A549 (cell line): Measurements from ENCODE around the gene PINK1. TPM values are rescaled to one million over a fixed set of nuclear protein-coding genes. Genes with fewer than 3 reads are reported as not detected.

Experiments
- ATAC-seq, 2 experiments: fragments of 200-7000 bp in 1 of 2; fragments of >200 bp in 1 of 2; cut with Nextera tagmentation in 1 of 2; cut with Tn5 transposase in 1 of 2; 3 replicates each; pipeline versions ENCODE4 v1.8.0 to v1.9.1; 2018 to 2020; ENCODE audit warnings: mild to moderate bottlenecking in 1 of 2, moderate library complexity in 1 of 2
- CTCF ChIA-PET: fragments of 300-600 bp; sonication (Branson Sonifier 250); formaldehyde crosslinking; extraction: SDS; loops from one replicate; lab custom pipeline; 2021; ENCODE audit warnings: antibody characterized with exemption, inconsistent platforms; lab: Yijun Ruan, JAX
- POLR2A ChIA-PET: fragments of 350-600 bp; formaldehyde crosslinking; extraction: SDS; loops from one replicate; lab custom pipeline; 2021; ENCODE audit warnings: antibody characterized with exemption, inconsistent platforms; lab: Yijun Ruan, JAX
- DNase-seq, 2 experiments: peaks; one replicate each; pipeline versions ENCODE4 v3.0.0 to v3.0.0-alpha.2; 2011 to 2016; ENCODE audit warnings: low read depth in 1 of 2, low spot score in 1 of 2
- FAIRE-seq: peaks from 2 replicates; lab custom pipeline; 2011; peaks lifted over from hg19 to GRCh38; lab: Jason Lieb, UNC
- H3K27ac ChIP-seq, 2 experiments: fragments of >200 bp; sonication (Bioruptor Twin); formaldehyde crosslinking; 3 replicates each; pipeline ENCODE4 v1.5.1; 2016 to 2017
- H3K4me1 ChIP-seq: fragments of >200 bp; sonication (Bioruptor Twin); formaldehyde crosslinking; 3 replicates; pipeline ENCODE4 v1.6.1; 2016
- H3K4me2 ChIP-seq: fragments of >200 bp; sonication (Bioruptor Twin); formaldehyde crosslinking; 3 replicates; pipeline ENCODE4 v1.6.1; 2016
- H3K4me3 ChIP-seq: fragments of >200 bp; sonication (Bioruptor Twin); formaldehyde crosslinking; 3 replicates; pipeline ENCODE4 v1.5.1; 2016
- H3K9me3 ChIP-seq: fragments of >200 bp; sonication (Bioruptor Twin); formaldehyde crosslinking; 3 replicates; pipeline ENCODE4 v1.6.1; 2016
- BHLHE40 ChIP-seq: IDR thresholded peaks from 2 replicates; pipeline ENCODE4 v1.6.1; 2012; ENCODE audit warnings: low read depth, low read length, inconsistent platforms
- CBX8 ChIP-seq: fragments of 200-600 bp; sonication (generic); IDR thresholded peaks from 2 replicates; pipeline ENCODE4 v1.6.1; 2016
- CEBPB ChIP-seq, 2 experiments: fragments of >200 bp in 1 of 2; sonication (Bioruptor Twin) in 1 of 2; formaldehyde crosslinking in 1 of 2; IDR thresholded peaks; 2 replicates each; pipeline ENCODE4 v1.6.1; 2012 to 2016
- CTCF ChIP-seq: fragments of >200 bp; sonication (Bioruptor Twin); formaldehyde crosslinking; IDR thresholded peaks from 3 replicates; pipeline ENCODE4 v1.5.1; 2016
- E2F6 ChIP-seq: IDR thresholded peaks from 2 replicates; pipeline ENCODE4 v1.6.1; 2012; ENCODE audit warnings: low read depth, borderline replicate concordance
- EHF ChIP-seq: fragments of 250-450 bp; sonication (Bioruptor Pico); IDR thresholded peaks from 2 replicates; pipeline ENCODE4 v1.5.0; 2020; ENCODE audit warnings: mild to moderate bottlenecking
- FOSB ChIP-seq: fragments of 250-450 bp; sonication (Bioruptor Pico); IDR thresholded peaks from 2 replicates; pipeline ENCODE4 v1.5.0; 2020; ENCODE audit warnings: mild to moderate bottlenecking, moderate library complexity
- FOSL2 ChIP-seq, 2 experiments: fragments of 450-650 bp in 1 of 2; fragments of >200 bp in 1 of 2; sonication (Bioruptor Twin) in 1 of 2; formaldehyde crosslinking; IDR thresholded peaks; 2 replicates each; pipeline versions ENCODE4 v1.5.0 to v1.6.1; 2016 to 2020; ENCODE audit warnings: mild to moderate bottlenecking in 1 of 2, moderate library complexity in 1 of 2
- GATA3 ChIP-seq: IDR thresholded peaks from 2 replicates; pipeline ENCODE4 v1.6.1; 2012; ENCODE audit warnings: borderline replicate concordance
- HDAC2 ChIP-seq: fragments of 200-600 bp; sonication (generic); IDR thresholded peaks from 2 replicates; pipeline ENCODE4 v1.6.1; 2016
- HES2 ChIP-seq: fragments of >200 bp; sonication (Bioruptor Twin); formaldehyde crosslinking; IDR thresholded peaks from 2 replicates; pipeline ENCODE4 v1.6.1; 2016
- HMGXB4 ChIP-seq: fragments of 250-450 bp; sonication (Bioruptor Pico); IDR thresholded peaks from 2 replicates; pipeline ENCODE4 v1.5.0; 2021; ENCODE audit warnings: mild to moderate bottlenecking, moderate library complexity, borderline replicate concordance
- HOXA7 ChIP-seq: fragments of 250-450 bp; sonication (Bioruptor Pico); IDR thresholded peaks from 2 replicates; pipeline ENCODE4 v1.5.0; 2020; ENCODE audit warnings: mild to moderate bottlenecking, moderate library complexity
- HOXB5 ChIP-seq: fragments of 250-450 bp; sonication (Bioruptor Pico); IDR thresholded peaks from 2 replicates; pipeline ENCODE4 v1.5.0; 2020; ENCODE audit warnings: mild to moderate bottlenecking, moderate library complexity
- JUN ChIP-seq, 2 experiments: fragments of >200 bp; sonication (Bioruptor Twin); formaldehyde crosslinking; IDR thresholded peaks; 2 replicates in 1 of 2; 3 replicates in 1 of 2; pipeline ENCODE4 v1.6.1; 2016 to 2017
- KDM5A ChIP-seq: fragments of 200-600 bp; sonication (generic); IDR thresholded peaks from 2 replicates; pipeline ENCODE4 v1.6.1; 2016; ENCODE audit warnings: antibody characterized with exemption, mild to moderate bottlenecking
- MAZ ChIP-seq: fragments of 150-350 bp; IDR thresholded peaks from 2 replicates; pipeline ENCODE4 v1.6.1; 2014; ENCODE audit warnings: antibody characterized with exemption, low read depth, low read length, borderline replicate concordance
- MYC ChIP-seq: IDR thresholded peaks from 2 replicates; pipeline ENCODE4 v1.6.1; 2012; ENCODE audit warnings: mild to moderate bottlenecking, inconsistent platforms, low read length, improper control_type of control experiment, borderline replicate concordance
- NR3C1 ChIP-seq: fragments of >200 bp; sonication (Bioruptor Twin); formaldehyde crosslinking; IDR thresholded peaks from 3 replicates; pipeline ENCODE4 v1.6.1; 2017
- PBX3 ChIP-seq: IDR thresholded peaks from 2 replicates; pipeline ENCODE4 v1.6.1; 2012
- POLR2A ChIP-seq: IDR thresholded peaks from 2 replicates; pipeline ENCODE4 v1.6.1; 2012; ENCODE audit warnings: mild to moderate bottlenecking, low read length
- POLR2AphosphoS2 ChIP-seq: conservative IDR thresholded peaks from 2 replicates; pipeline ENCODE4 v1.6.1; 2012; ENCODE audit warnings: low read length, improper control_type of control experiment, inconsistent platforms
- RAD21 ChIP-seq, 2 experiments: fragments of >200 bp in 1 of 2; sonication (Bioruptor Twin) in 1 of 2; formaldehyde crosslinking in 1 of 2; IDR thresholded peaks in 1 of 2; conservative IDR thresholded peaks in 1 of 2; 2 replicates in 1 of 2; 3 replicates in 1 of 2; pipeline ENCODE4 v1.6.1; 2012 to 2018; ENCODE audit warnings: inconsistent platforms in 1 of 2
- RARB ChIP-seq: fragments of 250-450 bp; sonication (Bioruptor Pico); IDR thresholded peaks from 2 replicates; pipeline ENCODE4 v1.8.0; 2021; ENCODE audit warnings: mild to moderate bottlenecking, moderate library complexity
- RCOR1 ChIP-seq: fragments of 150-350 bp; IDR thresholded peaks from 2 replicates; pipeline ENCODE4 v1.6.1; 2014; ENCODE audit warnings: antibody characterized with exemption, low read length, low read depth
- SMC3 ChIP-seq: fragments of >200 bp; sonication (Bioruptor Twin); formaldehyde crosslinking; IDR thresholded peaks from 3 replicates; pipeline ENCODE4 v1.6.1; 2018; ENCODE audit warnings: inconsistent platforms
- SREBF2 ChIP-seq: fragments of 450-650 bp; IDR thresholded peaks from 2 replicates; pipeline ENCODE4 v1.6.1; 2014; ENCODE audit warnings: mild to moderate bottlenecking, moderate library complexity
- ZFP36 ChIP-seq: fragments of 450-650 bp; IDR thresholded peaks from 2 replicates; pipeline ENCODE4 v1.6.1; 2014; ENCODE audit warnings: borderline replicate concordance; ENCODE audit not compliant: partially characterized antibody
- WGBS: methylation state at CpG from one replicate; pipeline ENCODE4 v1.1.6; 2017; ENCODE audit errors: missing lambda C conversion rate; 5-methylcytosine and 5-hydroxymethylcytosine counted together
- polyA plus RNA-seq, 4 experiments: library from polyadenylated mRNA; depleted of rRNA in 3 of 4; stranded (reverse); fragments of >200 nt; fragmentation: RNase III in 1 of 4; extraction: RNeasy Plus Mini Kit Qiagen cat#74134 plus additional on column Dnase treatment in 1 of 4; gene quantifications; 2 replicates in 3 of 4; 3 replicates in 1 of 4; pipeline ENCODE4 v1.2.3, GENCODE V29; 2011 to 2017

PINK1 gene
- polyA plus RNA-seq, 2 of the 4 experiments (the other 2 are of a cell fraction), result 18.9 to 51.4 TPM

GRCh38 chr1:20640183-20640597, 6.9 kb downstream of the PINK1 start:
- Histone ChIP-seq H3K4me2 (no peak overlapping the region), H3K27ac (no peak overlapping the region), H3K9me3 (no peaks in the 10 kb centered on the region), H3K4me3 (no peak overlapping the region), H3K4me1 (peaks cover 3% of the 10 kb centered on the region; the same call in 1 of the 3 replicates)
- ATAC-seq (peak; percentile 83 to 85; a peak in 5 of 6 replicates), DNase-seq (peak; percentile 45 to 54), FAIRE-seq (no peak)
- 14% methylated on average over 6 of the region's 6 CpGs for WGBS
- ChIA-PET CTCF (interaction anchor here (0.8 to 8.6 kb wide), 16 partner anchors 8 to 146 kb away, joined by 3 to 101 read pairs (median 4); no protein-coding TSS in a partner anchor), POLR2A (no interaction called here)
- TF ChIP-seq RAD21 (conservative IDR thresholded peaks at IDR 0.05 in 1 of 2, IDR thresholded peaks at IDR 0.05 in 1 of 2) (peak; percentile 86 to 88), CTCF (peak; percentile 83), FOSL2 (IDR thresholded peaks at IDR 0.05) (no peak), FOSL2 (CRISPR knock-in tag; IDR thresholded peaks at IDR 0.05) (no peak), SMC3 (peak; percentile 86)

- CTCF ChIA-PET, result interaction anchor here (0.6 to 8.6 kb wide), 12 partner anchors 8 to 553 kb away, joined by 3 to 101 read pairs (median 5); partner anchors contain the start of gene CDA
- POLR2A ChIA-PET, result no interaction called here
- FAIRE-seq (no peak), DNase-seq (no peak), ATAC-seq (no peak)
- H3K4me1 ChIP-seq, result no peaks in the 10 kb centered on the region
- WGBS, result 77% methylated on average over 4 of the region's 10 CpGs
- TF ChIP-seq HES2, result no peak
- TF ChIP-seq PBX3, result no peak
- TF ChIP-seq CTCF, result no peak
- TF ChIP-seq CEBPB (IDR thresholded peaks at IDR 0.05), result no peak
- TF ChIP-seq BHLHE40, result no peak
- TF ChIP-seq NR3C1, result no peak
- TF ChIP-seq POLR2AphosphoS2, result no peak
- TF ChIP-seq HOXA7 (CRISPR knock-in tag), result no peak
- no peak for TF ChIP-seq ZFP36
- TF ChIP-seq KDM5A, result no peak
- TF ChIP-seq EHF (CRISPR knock-in tag), result no peak
- no peak for TF ChIP-seq FOSB (CRISPR knock-in tag)
- TF ChIP-seq JUN (IDR thresholded peaks at IDR 0.05), result no peak
- no peak overlapping the region for H3K4me3 ChIP-seq
- no peak overlapping the region for H3K27ac ChIP-seq
- H3K9me3 ChIP-seq, result no peaks in the 10 kb centered on the region
- no peak overlapping the region for H3K4me2 ChIP-seq
These were observed 8.7 kb downstream of the PINK1 start for GRCh38 chr1:20641975-20642374.

GRCh38 chr1:20643080-20643479, 9.8 kb downstream of the PINK1 start:
- TF ChIP-seq SREBF2, result no peak
- TF ChIP-seq RARB (CRISPR knock-in tag), result no peak
- TF ChIP-seq POLR2A, result no peak
- TF ChIP-seq RCOR1, result no peak
- no peak for TF ChIP-seq MAZ
- no peak for TF ChIP-seq BHLHE40
- no peak for TF ChIP-seq GATA3
- no peak for TF ChIP-seq HOXB5 (CRISPR knock-in tag)
- TF ChIP-seq HDAC2, result no peak
- TF ChIP-seq CBX8, result no peak
- no peak for TF ChIP-seq E2F6
- no peak for TF ChIP-seq HMGXB4 (CRISPR knock-in tag)
- no peak for TF ChIP-seq MYC
- TF ChIP-seq KDM5A, result no peak
- no peak overlapping the region for H3K4me2 ChIP-seq
- no peak overlapping the region for H3K27ac ChIP-seq
- 70% methylated on average over 4 of the region's 6 CpGs for WGBS
- ChIA-PET POLR2A (no interaction called here), CTCF (interaction anchor here (0.6 to 8.6 kb wide), 5 partner anchors 9 to 598 kb away, joined by 3 to 101 read pairs (median 6); no protein-coding TSS in a partner anchor)
- ATAC-seq (no peak), FAIRE-seq (no peak), DNase-seq (no peak)
- H3K4me3 ChIP-seq, result no peak overlapping the region
- no peaks in the 10 kb centered on the region for H3K9me3 ChIP-seq
- H3K4me1 ChIP-seq, result no peaks in the 10 kb centered on the region
